Mesothelial cell of epicardium (in vitro differentiated cells): Measurements from ENCODE around the gene SLC1A1. TPM values are rescaled to one million over a fixed set of nuclear protein-coding genes. Genes with fewer than 3 reads are reported as not detected.

Experiments used
- DNase-seq, 2 experiments: peaks; one replicate each; pipeline ENCODE4 v3.0.0; 2021; ENCODE audit warnings: low spot score in 2 of 2; ENCODE audit not compliant: unreplicated experiment in 2 of 2
- H3K27ac Mint-ChIP-seq: 2 replicates; pipeline ENCODE4 v1.8.0; 2021; ENCODE audit warnings: mixed read lengths
- H3K27me3 Mint-ChIP-seq: 2 replicates; pipeline ENCODE4 v1.8.0; 2021; ENCODE audit warnings: low read depth, mixed read lengths
- H3K36me3 Mint-ChIP-seq: 2 replicates; pipeline ENCODE4 v1.8.0; 2021; ENCODE audit warnings: mixed read lengths
- H3K4me1 Mint-ChIP-seq: 2 replicates; pipeline ENCODE4 v1.8.0; 2021; ENCODE audit warnings: mixed read lengths
- H3K4me3 Mint-ChIP-seq: 2 replicates; pipeline ENCODE4 v1.8.0; 2021; ENCODE audit warnings: mild to moderate bottlenecking, moderate library complexity, mixed read lengths
- H3K9me3 Mint-ChIP-seq: 2 replicates; pipeline ENCODE4 v1.8.0; 2021; ENCODE audit warnings: mixed read lengths
- CTCF ChIP-seq: fragments of 200-600 bp; sonication (generic); IDR thresholded peaks from one replicate; pipeline ENCODE4 v1.5.0; 2021; ENCODE audit warnings: antibody characterized with exemption; ENCODE audit not compliant: unreplicated experiment
- total RNA-seq: library from RNA; stranded (reverse); gene quantifications from 3 replicates; pipeline ENCODE4 v1.2.1, GENCODE V29; 2021

Gene SLC1A1
- total RNA-seq, 1 donor from 2014 or later, result 3.9 TPM

GRCh38 chr9:4496497-4496896 is 6.2 kb downstream of the SLC1A1 start:
- Mint-ChIP-seq H3K9me3 (no peaks in the 10 kb centered on the region), H3K4me3 (no peak overlapping the region), H3K4me1 (peaks cover 4% of the 10 kb centered on the region), H3K27ac (no peak overlapping the region), H3K36me3 (no peaks in the 10 kb centered on the region), H3K27me3 (peaks cover 17% of the 10 kb centered on the region)
- DNase-seq, result no peak
- TF ChIP-seq CTCF, result no peak

- peaks cover 9% of the 10 kb centered on the region for H3K27me3 Mint-ChIP-seq
- no peak overlapping the region for H3K4me3 Mint-ChIP-seq
- no peaks in the 10 kb centered on the region for H3K4me1 Mint-ChIP-seq
- H3K9me3 Mint-ChIP-seq, result no peaks in the 10 kb centered on the region
- DNase-seq, result no peak
- TF ChIP-seq CTCF, result no peak
- no peak overlapping the region for H3K27ac Mint-ChIP-seq
- no peaks in the 10 kb centered on the region for H3K36me3 Mint-ChIP-seq
Measured at GRCh38 chr9:4497395-4497794, 7.1 kb downstream of the SLC1A1 start.

- peaks cover 6% of the 10 kb centered on the region for H3K27me3 Mint-ChIP-seq
- no peak for TF ChIP-seq CTCF
- H3K27ac Mint-ChIP-seq, result no peak overlapping the region
- H3K9me3 Mint-ChIP-seq, result no peaks in the 10 kb centered on the region
- no peaks in the 10 kb centered on the region for H3K4me1 Mint-ChIP-seq
- H3K36me3 Mint-ChIP-seq, result no peaks in the 10 kb centered on the region
- DNase-seq, result no peak
- H3K4me3 Mint-ChIP-seq, result no peak overlapping the region
Measured at GRCh38 chr9:4497855-4498254, 7.6 kb downstream of the SLC1A1 start.

- Mint-ChIP-seq H3K9me3 (no peaks in the 10 kb centered on the region), H3K4me1 (no peaks in the 10 kb centered on the region), H3K36me3 (no peaks in the 10 kb centered on the region), H3K4me3 (no peak overlapping the region), H3K27ac (no peak overlapping the region), H3K27me3 (no peaks in the 10 kb centered on the region)
- TF ChIP-seq CTCF, result no peak
- DNase-seq, result no peak
Measured at GRCh38 chr9:4499917-4500316, 9.6 kb downstream of the SLC1A1 start.

DNA sequence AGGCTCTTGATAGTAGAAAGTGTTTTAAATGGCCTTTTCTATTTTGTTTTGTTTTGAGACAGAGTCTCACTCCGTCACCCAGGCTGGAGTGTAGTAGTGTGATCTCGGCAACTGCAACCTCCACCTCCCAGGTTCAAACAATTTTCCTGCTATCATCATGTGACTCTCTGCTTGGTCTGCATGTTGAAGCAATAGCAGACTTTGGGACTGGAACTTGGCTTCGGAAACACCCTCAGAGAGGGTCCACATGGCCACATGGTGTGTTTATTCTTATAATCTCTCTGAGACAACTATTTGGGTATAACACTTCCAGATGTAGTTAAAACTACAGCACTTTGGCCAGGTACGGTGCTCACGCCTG is 10.9 kb downstream of the SLC1A1 start:
- H3K9me3 Mint-ChIP-seq, result no peaks in the 10 kb centered on the region
- H3K4me3 Mint-ChIP-seq, result no peak overlapping the region
- TF ChIP-seq CTCF, result no peak
- DNase-seq, result no peak
- no peaks in the 10 kb centered on the region for H3K4me1 Mint-ChIP-seq
- H3K36me3 Mint-ChIP-seq, result no peaks in the 10 kb centered on the region
- no peaks in the 10 kb centered on the region for H3K27me3 Mint-ChIP-seq
- no peak overlapping the region for H3K27ac Mint-ChIP-seq

DNA sequence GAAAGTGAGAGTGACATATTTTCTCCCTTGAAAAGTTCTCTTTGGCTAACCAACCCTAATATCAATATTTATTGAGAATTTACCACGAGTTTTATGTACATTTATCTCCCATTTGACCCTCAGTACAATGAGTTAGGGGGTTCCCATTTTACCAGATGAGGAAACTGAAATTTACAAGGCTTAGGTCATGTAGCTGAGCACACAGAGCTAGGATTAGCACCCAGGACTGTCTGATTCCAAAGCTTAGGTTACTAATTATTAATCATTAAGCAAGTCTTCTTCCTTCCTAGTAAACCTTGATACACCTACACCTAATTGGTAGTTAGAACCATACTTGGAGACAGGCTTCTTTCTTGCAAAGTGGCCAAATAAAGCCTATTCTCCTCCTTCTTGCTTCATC is 12.2 kb downstream of the SLC1A1 start:
- no peaks in the 10 kb centered on the region for H3K4me1 Mint-ChIP-seq
- H3K27ac Mint-ChIP-seq, result no peak overlapping the region

More for the DNA sequence above, 12.2 kb downstream of the SLC1A1 start:
- no peak for TF ChIP-seq CTCF
- Mint-ChIP-seq H3K27me3 (no peaks in the 10 kb centered on the region), H3K36me3 (no peaks in the 10 kb centered on the region), H3K4me3 (no peak overlapping the region), H3K9me3 (no peaks in the 10 kb centered on the region)
- no peak for DNase-seq
